Dedifferentiated amniotic fluid mesenchymal stem cell (primary cell): Measurements from ENCODE around the gene AP2A1.
"Not testable (repeated sequence)": the region's sequence is repeated elsewhere in the genome, so short reads cannot be mapped to it uniquely, and the experiment has no call there.

Experiments used
- DNase-seq: peaks from one replicate; pipeline ENCODE4 v3.0.0-alpha.2; 2016; ENCODE audit errors: extremely low spot score

The AP2A1 gene

DNA sequence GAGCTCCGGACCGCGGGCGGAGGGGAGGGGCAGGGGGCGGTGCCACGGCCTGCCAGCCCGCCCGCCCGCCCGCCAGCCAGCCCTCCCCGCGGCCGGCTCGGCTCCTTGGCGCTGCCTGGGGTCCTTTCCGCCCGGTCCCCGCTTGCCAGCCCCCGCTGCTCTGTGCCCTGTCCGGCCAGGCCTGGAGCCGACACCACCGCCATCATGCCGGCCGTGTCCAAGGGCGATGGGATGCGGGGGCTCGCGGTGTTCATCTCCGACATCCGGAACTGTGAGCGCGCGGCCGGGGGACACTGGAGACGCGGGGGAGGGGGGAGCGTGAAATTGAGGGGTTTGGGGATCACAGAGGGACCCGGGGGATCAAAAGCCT is at the start of gene AP2A1:
TSS of gene AP2A1 (plus strand) at position 72 of the 370 bp plus-strand sequence. CDS start at position 205, 133 bp downstream.
- DNase-seq, result no peak

DNA sequence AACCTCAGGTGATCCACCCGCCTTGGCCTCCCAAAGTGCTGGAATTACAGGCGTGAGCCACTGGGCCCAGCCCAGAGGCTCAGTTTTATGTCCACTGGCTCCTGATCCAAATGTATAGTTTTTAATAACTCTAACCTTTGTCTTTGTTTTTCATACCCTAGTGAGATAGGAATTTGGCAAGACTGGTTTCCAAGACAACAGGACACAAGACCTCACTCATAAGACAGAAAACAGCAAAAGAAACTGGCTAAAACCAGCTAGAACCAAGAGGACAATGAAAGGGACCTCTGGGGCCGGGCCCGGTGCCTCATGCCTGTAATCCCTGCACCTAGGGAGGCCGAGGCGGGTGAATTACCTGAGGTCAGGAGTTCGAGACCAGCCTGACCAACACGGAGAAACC is 48.3 kb upstream of the AP2A1 start:
- no peak for DNase-seq

DNA sequence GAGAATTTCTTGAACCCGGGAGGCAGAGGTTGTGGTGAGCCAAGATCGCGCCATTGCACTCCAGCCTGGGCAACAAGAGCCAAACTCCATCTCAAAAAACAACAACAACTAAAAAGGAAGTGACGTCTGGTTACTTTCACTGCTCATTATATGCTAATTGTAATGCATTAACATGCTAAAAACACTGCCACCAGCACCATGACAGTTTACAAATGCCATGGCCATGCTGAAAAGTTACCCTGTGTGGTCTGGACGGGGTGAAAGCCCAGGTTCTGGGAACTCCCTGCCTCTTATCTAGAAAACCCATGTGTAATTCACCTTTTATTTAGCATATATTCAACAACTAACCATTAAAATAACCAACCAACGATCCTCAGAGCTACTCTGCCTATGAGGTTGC is 47.8 kb upstream of the AP2A1 start:
- no peak for DNase-seq

DNA sequence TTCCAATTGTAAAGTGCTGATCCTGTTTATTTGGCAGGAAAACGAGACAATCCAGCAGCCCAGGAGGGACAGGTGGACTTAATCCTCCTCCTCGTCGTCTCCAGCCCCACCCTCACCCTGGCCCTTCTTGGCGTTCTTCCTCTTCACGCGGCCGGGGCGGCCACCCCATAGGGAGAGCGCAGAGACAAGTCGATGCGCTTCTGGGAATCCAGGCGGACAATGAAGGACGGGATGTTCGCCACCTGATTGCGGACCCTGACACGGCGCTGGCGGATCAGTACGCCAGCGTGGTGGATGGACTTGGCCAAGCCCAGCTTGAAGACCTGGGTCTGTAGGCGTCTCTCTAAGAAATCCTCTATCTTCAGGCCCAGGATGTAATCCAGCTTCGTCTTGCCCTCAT is 47.4 kb upstream of the AP2A1 start:
- not testable (repeated sequence) for DNase-seq

DNA sequence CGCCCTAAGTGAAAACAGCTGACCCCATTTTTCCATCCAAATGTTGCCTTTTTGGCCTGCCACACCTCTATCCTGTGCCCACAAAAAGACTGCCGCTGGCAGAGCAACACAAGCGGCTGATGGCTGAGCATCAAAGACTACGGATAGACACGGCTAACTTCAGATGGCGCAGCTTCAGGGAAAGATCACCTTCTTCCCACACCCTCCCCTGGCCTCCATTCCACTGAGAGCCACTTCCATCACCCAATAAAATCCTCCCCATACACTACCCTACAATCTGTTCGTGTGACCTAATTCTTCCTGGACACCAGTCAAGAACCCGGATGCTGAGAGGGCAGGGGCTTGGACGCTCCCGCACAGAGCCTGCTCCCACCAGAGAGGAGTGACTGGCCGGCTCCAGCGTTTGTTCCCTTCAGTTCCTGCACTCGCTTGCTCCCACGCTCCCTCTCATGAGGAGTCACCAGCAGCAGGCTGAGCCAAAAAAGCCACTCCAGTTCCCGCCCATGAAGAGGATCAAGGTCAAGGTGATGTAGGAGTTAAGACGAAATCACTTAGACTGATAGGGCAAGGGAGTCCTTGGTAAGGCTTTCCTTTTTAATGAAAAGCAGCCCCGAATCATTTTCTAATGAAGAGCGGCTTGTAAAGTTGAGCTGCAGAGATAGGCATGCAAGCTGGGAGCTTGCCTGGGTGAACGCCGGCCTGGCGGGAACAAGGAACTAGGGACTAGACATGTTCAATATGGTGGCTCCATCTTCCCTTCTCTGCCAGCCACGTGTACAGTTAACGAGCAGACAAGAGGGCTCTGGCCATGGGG is 39.4 kb upstream of the AP2A1 start:
- DNase-seq, result no peak

DNA sequence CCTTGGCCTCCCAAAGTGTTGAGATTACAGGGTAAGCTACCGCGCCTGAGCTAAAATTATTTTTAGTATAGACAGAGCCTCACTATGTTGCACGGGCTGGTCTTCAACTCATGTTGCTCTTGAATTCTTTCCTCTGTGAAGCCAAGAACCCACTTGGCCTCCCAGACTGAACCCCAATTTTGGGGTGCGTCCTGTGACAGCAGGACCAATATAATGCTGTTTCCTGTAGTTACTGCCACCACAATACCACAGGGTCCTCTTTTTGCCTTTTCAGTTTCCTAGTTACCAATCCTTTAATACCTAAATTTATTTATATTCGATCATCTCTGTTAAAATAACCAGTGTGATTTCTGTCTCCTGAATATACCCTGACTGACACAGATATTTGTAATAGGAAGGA is 36.6 kb upstream of the AP2A1 start:
- DNase-seq, result no peak

DNA sequence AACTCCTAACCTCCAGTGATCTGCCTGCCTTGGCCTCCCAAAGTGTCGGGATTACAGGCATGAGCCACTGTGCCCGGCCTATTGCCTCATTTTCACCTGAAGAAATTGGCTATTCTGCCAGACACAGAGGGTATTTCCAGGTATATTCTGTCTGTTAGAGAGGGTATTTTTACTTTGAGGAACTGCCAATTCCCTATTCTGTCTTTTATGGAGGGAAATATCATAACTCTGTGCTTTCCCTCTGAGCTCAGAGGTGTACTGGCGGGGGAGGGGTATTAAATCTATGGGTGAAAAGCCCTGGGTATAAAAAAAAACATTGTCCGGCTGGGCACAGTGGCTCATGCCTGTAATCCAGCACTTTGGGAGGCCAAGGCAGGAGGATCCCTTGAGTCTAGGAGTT is 28.5 kb upstream of the AP2A1 start:
- DNase-seq, result no peak

DNA sequence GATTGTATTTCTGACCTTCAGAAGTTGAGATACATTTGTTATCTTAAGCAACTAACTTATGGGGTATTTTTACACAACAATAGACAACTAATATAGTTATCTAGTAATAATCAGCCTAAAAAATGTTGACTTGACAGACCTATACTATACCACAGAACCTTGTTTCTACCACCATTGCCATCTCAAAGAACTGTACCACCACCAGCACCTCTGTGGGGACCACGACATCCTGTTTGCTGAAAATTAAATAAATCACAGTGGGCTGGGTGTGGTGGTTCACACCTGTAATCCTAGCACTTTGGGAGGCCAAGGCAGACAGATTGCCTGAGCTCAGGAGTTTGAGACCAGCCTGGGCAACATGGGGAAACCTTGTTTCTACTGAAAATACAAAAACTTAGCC is 27.7 kb upstream of the AP2A1 start:
- no peak for DNase-seq

DNA sequence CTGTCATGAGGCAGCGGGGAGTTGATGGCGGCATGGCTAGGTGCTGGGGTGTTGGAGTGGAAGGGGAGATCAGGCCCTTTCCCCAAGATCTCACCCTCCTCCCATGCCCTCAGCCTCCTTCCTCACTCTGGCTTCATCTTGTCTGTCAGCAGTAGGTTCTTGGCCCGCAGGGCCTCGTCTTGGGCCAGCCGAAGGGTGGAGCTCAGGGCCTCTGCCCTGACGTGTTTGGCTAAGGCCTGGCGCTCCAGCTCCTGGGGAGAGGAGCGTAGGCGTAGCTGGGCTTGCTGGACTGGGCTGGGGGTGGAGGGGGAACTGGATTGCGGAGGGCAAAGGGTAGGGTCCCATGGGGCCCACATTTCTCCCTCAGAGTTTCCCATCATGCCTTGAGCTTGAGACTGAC is 26.9 kb upstream of the AP2A1 start:
- no peak for DNase-seq

DNA sequence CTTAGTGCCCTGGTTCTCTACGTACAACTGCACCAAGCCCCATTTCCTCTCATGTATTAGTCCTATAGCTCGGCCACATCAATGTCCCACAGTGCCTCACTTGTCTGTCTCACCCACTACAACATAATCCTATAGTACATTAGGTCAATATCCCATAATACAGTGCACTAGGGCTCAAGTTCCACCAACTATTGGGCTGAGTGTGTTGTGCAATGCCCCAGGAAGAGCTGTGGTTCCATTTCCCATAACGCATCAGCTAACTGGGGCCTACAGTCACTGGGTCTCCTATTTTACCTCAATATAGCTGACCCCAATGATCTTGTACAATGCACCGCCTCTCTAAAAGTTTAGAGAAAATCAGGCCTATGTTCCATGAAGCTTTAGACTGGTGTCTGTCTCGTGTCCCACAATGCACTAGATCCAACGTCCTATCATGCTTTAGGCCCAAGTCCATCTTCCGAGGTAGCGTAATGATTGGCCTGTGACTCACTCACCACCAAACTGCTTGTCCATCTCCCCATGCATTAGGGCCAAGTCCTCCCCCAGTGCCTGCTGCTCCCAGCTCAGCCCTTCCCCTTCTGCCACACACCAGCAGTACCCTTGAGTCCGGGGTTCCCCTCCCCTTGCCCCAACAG is 25.5 kb upstream of the AP2A1 start:
- DNase-seq, result no peak

DNA sequence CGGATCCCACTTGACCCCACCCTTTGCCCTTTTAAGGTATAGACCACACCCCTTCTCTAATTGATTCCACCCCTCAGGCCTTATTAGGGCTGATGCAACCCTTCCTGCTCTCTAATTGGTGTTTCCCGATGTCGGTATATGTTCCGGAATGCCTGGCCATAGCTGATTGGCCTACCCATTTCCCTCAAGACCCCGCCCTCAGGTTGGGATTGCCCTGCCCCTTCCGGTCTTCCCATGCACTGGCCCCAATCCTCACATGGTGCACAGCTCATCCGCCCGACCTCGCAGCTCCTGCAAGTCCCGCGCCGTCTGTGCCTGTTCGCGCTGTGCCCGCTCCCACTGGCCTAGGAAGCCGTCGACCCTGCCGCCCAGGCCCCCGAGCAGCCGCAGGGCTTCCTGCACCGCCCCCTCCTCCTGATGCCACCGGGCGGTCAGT is 21.8 kb upstream of the AP2A1 start:
- no peak for DNase-seq

DNA sequence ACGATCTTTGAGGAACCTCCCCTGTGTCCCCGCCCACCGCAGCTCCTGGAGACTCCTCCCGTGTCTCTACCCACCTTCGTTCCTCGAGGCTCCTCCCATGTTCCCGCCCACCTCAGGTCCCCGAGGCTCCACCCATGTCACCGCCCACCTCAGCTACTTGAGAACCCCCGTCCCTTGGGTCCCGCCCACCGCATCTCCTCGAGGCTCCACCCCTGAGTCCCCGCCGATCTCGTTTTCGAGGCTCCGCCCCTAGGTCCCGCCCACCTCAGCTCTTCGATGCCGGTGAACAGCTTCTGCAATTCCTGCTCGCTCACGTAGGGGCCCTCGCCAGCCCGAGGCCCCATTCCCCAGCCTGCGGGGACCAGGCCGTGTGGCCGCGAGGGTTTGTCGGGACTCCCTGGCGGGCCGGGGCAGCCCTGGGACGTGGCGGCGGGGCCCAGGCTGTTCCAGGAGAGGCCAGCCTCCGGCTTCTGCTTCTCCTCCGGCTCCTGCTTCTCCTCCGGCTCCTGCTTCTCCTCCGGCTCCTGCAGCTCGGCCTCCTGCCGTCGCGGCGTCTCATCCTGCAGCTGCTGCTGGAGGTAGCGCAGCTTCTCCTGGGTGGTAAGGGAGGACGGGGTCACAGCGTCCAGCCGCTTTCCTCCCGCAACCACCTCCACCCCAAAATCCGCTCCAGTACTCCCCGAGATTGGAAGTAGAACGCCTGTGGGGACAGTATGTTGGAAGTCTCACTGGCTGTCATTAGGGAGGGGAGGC is 20.4 kb upstream of the AP2A1 start:
- DNase-seq, result no peak

DNA sequence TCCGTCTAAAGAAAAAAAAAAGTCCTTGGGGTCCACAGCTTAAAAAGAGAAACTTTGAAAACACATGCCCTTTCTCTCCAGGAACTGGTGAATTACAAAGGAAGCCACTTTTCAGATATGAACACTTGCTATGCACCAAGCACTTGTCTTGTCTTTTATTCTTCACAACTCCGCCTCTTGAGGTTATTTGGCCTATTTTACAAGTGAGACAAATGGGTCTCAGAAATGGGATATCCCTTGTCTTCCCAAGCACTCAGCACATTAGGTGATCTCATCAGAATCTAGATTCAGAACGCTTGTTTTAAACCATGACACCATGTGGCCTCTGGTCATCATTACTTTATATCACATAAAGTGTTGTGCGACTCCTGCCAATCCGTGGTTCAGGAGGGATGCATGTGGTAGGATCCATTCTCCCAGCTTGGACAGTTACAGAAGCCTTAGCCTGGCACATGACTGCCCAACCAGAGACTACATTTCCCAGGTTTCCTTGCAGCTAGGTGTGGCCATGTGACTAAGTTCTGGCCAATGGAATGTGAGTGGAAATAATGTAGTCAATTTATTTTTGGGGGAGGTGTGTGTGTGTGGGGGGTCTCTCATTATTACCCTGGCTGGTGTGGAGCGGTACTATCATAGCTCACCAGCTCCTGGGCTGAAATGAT is 17.6 kb upstream of the AP2A1 start:
- no peak for DNase-seq

DNA sequence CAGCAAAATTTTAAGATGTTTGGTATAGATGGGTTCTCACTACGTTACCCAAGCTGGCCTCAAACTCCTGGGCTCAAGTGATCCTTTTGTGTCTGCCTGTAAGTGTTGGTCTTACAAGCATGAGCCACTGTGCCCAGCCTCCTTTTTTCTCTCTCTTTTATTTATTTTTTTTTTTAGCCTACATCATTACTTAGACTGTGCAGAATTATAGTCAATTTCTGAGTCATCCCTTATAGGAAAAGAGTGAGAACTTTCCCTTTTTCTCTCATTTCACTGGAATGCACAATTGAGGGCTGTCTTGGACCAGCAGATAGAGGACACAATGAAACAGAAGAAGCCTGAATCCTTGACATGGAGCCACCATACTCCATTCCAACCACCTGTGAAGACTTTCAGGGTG is 17.0 kb upstream of the AP2A1 start:
- no peak for DNase-seq

DNA sequence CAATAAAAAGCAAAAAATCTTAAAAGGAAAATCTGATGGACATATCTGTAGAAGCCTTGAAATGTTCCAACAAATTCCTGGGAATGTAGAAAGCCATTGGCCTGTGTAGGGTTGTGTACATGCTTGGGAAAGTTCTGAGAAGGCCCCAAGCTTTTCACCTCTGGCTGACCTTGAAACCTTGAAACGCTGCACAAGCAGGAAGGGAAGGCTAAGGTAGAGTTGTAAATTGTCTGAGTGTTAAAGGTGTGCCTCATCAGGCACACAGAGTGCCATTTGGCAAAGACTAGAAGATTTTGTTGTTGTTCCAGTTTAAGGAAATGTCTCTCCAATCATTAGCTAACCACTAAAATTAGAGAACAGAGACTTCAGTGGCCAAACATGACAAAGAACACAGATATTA is 14.1 kb upstream of the AP2A1 start:
- no peak for DNase-seq

DNA sequence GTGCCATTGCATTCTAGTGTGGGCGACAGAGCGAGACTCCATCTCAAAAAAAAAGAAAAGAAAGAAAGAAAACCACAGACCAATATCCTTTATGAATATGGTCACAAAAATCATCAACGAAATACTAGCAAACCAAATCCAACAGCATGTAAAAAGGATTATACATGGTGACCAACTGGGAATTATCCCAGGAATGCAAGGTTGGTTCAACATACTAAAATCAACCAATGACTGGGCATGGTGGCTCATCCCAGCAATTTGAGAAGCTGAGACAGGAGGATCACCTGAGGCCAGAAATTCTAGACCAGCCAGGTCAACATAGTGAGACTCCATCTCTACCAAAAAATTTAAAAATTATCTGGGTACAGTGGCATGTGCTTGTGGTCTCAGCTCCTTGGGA is 10.8 kb upstream of the AP2A1 start:
- no peak for DNase-seq

DNA sequence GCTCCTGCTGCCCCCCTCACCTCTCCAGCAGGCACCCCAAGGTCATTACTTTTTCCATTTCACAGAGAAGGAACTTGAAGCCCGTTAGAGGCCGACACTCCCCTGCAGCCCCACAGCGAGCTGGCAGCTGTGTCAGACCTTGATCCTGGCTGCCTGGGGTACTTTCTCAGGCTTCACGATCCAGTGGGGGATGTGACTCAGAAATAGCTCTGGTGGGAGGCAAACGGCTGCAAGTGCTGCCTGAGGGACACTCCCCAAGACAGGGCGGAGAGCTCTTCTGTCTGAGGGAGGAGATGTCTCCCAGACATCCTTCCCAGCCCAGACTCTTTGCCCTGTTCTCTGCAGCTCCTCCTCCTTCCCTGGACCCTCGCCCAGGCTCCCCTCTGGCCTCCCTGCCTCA is 8.5 kb upstream of the AP2A1 start:
- DNase-seq, result no peak

DNA sequence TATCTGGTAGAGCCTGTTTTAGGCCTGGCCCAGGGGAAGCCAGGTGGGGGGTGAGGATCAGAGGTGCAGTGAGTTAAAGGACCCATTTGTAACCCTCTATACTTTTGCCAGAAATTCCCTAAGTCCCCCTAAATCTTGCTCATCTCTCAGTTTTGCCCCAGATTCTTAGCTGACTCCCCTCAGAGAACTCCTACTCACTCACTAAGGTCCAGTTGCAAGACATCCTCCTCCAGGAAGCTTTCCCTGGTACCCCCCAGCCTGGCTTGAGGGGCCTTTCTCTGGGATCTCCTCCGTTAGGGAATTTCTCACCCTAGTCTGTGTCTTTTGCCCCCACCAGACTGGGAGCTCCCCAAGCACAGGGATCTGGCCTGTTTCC is 5.6 kb upstream of the AP2A1 start:
- no peak for DNase-seq

DNA sequence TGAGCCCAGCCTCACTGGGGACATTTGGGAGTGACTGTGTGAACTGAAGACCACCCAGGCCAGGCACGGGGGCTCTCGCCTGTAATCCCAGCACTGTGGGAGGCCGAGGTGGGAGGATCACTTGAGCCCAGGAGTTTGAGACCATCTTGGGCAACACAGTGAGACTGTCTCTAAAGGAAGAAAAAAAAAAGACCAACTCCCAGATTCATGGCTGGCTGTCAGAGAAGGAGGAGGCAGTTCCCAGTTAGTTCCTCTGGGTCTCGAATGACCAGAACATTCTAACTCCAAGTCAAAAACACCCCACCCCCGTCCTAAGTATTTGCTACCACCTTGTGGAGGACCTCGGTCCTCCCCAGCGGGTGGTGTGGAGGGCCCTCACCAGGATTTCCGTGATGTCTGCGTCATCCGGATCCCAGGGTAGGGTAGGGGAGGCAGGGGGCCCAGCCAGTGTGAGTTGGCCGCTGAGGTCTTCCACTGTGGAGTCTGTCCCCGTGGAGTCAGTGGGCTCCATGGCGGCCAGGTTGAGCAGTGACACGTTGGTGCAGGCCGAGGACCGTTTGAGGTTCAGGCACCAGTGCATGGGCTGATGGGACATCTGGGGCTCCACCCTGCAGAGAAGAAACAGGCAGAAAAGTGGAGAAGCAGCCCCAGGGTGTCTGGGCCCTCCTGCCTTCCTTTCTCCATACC is 5.0 kb upstream of the AP2A1 start:
- no peak for DNase-seq

DNA sequence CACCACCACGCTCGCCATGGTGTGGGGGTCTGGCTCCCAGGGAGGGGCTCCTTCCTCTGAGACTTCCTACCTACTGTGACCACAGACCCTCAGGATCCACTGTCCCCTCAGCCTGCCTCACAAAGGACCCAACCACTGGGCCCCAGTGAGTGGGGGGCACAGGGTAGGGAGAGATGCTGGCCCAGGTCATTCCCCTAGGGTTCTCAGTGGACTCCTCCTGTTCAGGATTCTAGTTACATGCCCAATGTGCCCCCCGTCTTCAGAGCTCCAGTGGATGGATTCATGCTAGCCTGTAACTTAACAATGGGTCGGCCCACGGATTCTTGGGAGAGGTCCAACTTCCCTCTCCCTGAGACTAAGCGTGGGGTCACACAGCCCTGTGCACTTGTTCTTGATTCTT is 3.6 kb upstream of the AP2A1 start, which contains the start of gene TSKS:
TSS of gene TSKS (minus strand) at position 77 of the 400 bp plus-strand sequence. CDS start at position 18, 59 bp downstream.
- DNase-seq, result no peak

DNA sequence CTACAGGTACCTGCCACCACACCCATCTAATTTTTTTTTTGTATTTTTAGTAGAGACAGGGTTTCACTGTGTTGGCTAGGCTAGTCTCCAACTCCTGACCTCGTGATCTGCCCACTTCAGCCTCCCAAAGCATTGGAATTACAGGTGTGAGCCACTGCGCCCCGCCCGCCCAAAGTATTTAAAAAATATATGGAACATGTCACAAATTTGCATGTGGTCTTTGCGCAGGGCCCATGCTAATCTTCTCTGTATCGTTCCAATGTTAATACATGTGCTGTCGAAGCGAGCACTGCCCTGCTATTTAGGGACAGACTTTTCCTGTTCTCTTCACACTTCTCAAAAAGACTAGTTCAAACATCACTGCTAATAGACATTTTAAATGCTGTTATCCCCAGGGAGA is 2.5 kb upstream of the AP2A1 start:
- DNase-seq, result no peak
